ENCODE data around the gene UTS2B. TPM values are rescaled to one million over a fixed set of nuclear protein-coding genes. Genes with fewer than 3 reads are reported as not detected.

UTS2B gene
- total RNA-seq, 2 experiments from 2014 or later = not detected

DNA sequence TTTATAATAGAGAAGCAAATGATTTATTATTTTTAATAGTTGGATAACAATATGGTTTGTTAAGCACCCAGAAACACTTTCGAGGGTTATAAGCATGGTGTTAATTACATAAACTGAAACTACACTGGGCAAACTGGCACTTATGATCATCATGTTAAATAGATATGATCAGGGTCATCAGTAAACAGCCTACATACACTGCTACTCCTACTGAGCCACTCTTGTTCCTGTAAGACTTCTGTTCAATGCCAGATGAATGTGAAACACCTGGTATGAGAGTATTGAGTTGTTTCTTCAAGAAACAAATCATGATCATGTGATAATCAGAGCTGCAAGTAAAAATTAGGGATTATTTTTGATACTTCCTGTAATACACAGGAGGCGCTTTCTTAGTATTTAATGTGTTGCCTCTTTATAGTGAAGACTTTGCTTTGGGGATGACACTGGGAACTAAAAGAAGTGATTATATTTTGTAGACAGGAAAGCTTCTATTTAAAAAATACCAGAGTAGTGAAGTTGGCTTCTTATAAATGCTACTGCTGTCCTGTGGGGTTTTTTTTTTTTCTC is 32.3 kb upstream of the UTS2B start:
- intact Hi-C loops (cut with DNase I, micrococcal nuclease) = no loop called here
- Mint-ChIP-seq H3K27me3 (no peaks in the 10 kb centered on the region), H3K36me3 (ENCODE audit: low read depth) (peaks cover 12% of the 10 kb centered on the region), H3K27ac (no peak overlapping the region), H3K4me3 (no peak overlapping the region), H3K9me3 (ENCODE audit: low read depth) (no peaks in the 10 kb centered on the region), H3K4me1 (peaks cover 20% of the 10 kb centered on the region)
- DNase-seq (no peak), ATAC-seq (no peak)
- POLR2A ChIA-PET = no interaction called here
- CTCF ChIA-PET = interaction anchor here (0.7 kb wide), 1 partner anchor 1523 kb away, joined by 3 read pairs; no protein-coding TSS in a partner anchor

DNA sequence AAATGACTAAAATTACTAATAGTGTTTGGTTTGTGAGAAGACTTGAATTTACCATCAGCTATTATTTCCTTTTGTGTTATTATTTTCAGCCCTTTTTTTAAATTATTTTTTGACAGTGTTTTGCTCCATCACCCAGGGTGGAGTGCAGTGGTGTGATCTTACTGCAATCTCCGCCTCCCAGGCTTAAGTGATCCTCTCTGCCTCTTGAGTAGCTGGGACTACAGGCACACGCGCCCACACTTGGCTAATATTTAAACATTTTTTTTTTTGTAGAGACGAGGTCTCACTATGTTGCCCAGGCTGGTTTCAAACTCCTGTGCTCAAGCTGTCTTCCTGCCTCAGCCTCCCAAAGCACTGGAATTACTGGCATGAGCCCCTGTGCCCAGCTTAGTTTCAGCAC is 31.7 kb upstream of the UTS2B start:
- no peaks in the 10 kb centered on the region for H3K27me3 Mint-ChIP-seq
- H3K4me1 Mint-ChIP-seq = peaks cover 22% of the 10 kb centered on the region
- no peaks in the 10 kb centered on the region for H3K9me3 Mint-ChIP-seq (ENCODE audit: low read depth)
- DNase-seq = no peak
- CTCF ChIA-PET = no interaction called here
- intact Hi-C loops (cut with DNase I, micrococcal nuclease) = no loop called here
- H3K4me3 Mint-ChIP-seq = no peak overlapping the region
- no peak overlapping the region for H3K27ac Mint-ChIP-seq
- POLR2A ChIA-PET = no interaction called here
- peaks cover 14% of the 10 kb centered on the region for H3K36me3 Mint-ChIP-seq (ENCODE audit: low read depth)
- no peak for ATAC-seq

DNA sequence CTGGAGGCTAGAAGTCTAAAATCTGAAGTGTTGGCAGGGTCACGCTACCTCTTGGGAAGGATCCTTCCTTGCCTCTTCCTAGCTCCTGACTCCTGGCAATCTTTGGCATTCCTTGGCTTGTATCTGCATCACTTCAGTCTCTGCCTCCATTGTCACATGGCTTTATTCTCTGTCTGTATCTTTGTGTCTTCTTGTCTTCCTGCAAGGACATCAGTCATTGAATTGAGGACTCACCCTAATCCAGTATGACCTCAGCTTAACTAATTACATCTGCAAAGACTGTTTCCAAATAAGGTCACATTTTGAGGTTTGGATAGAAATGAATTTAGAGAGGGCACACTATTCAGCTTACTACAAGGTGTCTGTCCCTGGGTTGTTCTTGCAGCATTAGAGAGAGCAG is 31.1 kb upstream of the UTS2B start:
- Mint-ChIP-seq H3K27ac (no peak overlapping the region), H3K4me3 (no peak overlapping the region), H3K4me1 (peaks cover 24% of the 10 kb centered on the region), H3K9me3 (ENCODE audit: low read depth) (no peaks in the 10 kb centered on the region), H3K36me3 (ENCODE audit: low read depth) (peaks cover 14% of the 10 kb centered on the region), H3K27me3 (no peaks in the 10 kb centered on the region)
- DNase-seq (no peak), ATAC-seq (no peak)
- ChIA-PET POLR2A (no interaction called here), CTCF (no interaction called here)
- intact Hi-C loops (cut with DNase I, micrococcal nuclease) = no loop called here

DNA sequence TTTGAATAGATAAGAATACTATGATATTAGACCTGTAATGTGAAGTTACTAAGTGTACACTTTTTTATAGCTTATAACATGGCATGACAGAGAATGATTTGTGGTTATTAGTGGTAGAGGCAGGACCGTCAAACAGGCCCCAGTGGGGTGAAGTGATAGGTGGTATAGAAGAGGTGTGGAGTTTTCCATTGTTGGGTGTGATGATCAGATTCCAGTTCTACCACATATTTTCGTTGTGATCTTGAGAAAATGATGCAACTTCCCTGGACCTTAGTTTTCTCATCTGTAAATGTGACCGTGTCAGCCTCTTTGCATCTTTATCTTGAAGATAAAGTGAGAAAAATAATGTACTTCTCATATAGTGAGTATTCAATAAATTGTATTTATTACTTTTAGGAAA is 30.3 kb upstream of the UTS2B start:
- no peak for DNase-seq
- no peaks in the 10 kb centered on the region for H3K27me3 Mint-ChIP-seq
- no peak for ATAC-seq
- no peak overlapping the region for H3K27ac Mint-ChIP-seq
- CTCF ChIA-PET = no interaction called here
- H3K4me3 Mint-ChIP-seq = no peak overlapping the region
- peaks cover 26% of the 10 kb centered on the region for H3K4me1 Mint-ChIP-seq
- intact Hi-C loops (cut with DNase I, micrococcal nuclease) = loop anchor here in 1 of 2 experiments (1.0 kb wide), 1 partner anchor 24 kb away; no protein-coding TSS in a partner anchor
- H3K36me3 Mint-ChIP-seq (ENCODE audit: low read depth) = peaks cover 14% of the 10 kb centered on the region
- H3K9me3 Mint-ChIP-seq (ENCODE audit: low read depth) = no peaks in the 10 kb centered on the region
- POLR2A ChIA-PET = no interaction called here

DNA sequence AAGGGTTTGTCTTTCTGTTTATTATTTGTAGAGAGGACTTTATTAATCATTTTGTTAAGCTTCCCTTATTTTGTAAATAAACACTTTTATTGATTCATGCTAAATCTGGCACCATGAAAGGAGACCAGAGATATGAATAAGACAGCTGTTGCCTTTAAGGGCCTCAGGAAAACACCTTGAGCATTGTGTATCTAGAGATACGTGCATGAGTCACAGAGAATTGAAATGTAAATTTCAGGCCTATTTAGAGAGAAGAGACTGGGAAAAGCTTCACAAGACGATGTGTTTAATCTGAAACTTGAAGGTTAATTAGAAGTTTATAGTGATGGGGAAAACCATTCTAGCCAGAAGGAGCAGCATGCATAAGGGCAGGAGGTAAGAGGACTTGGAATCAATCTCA is 28.6 kb upstream of the UTS2B start:
- ATAC-seq (peak; percentile 76), DNase-seq (no peak)
- Mint-ChIP-seq H3K4me3 (no peak overlapping the region), H3K9me3 (ENCODE audit: low read depth) (no peaks in the 10 kb centered on the region), H3K27me3 (no peaks in the 10 kb centered on the region), H3K4me1 (peaks cover 30% of the 10 kb centered on the region), H3K36me3 (ENCODE audit: low read depth) (peaks cover 13% of the 10 kb centered on the region), H3K27ac (peak overlapping the region; percentile 4)
- ChIA-PET POLR2A (interaction anchor here (0.6 kb wide), 1 partner anchor 1364 kb away, joined by 7 read pairs; no protein-coding TSS in a partner anchor), CTCF (interaction anchor here (0.8 kb wide), 1 partner anchor 21 kb away, joined by 4 read pairs; no protein-coding TSS in a partner anchor)
- intact Hi-C loops (cut with DNase I, micrococcal nuclease) = no loop called here

DNA sequence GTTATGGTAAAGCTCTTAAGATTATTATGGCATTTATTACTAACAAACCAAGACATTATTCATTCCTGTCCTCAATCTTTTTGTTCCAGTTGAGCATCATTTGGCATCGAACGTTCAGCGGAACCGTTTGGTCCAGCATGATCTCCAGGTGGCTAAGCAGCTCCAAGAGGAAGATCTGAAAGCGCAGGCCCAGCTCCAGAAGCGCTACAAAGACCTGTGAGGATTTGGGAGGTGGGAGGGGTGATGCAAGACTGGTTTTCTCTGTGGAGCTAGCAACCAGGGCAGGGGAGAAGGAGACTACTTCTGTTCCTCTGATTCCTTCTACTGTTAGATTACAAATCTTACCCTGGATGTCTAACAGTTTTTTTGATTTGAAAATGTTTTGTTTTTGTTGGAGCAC is 27.6 kb upstream of the UTS2B start:
- intact Hi-C loops (cut with DNase I, micrococcal nuclease) = no loop called here
- H3K27ac Mint-ChIP-seq = peak overlapping the region; percentile 27
- H3K4me1 Mint-ChIP-seq = peaks cover 33% of the 10 kb centered on the region
- CTCF ChIA-PET = no interaction called here
- DNase-seq (no peak), ATAC-seq (no peak)
- H3K9me3 Mint-ChIP-seq (ENCODE audit: low read depth) = no peaks in the 10 kb centered on the region
- H3K4me3 Mint-ChIP-seq = no peak overlapping the region
- POLR2A ChIA-PET = no interaction called here
- peaks cover 11% of the 10 kb centered on the region for H3K36me3 Mint-ChIP-seq (ENCODE audit: low read depth)
- H3K27me3 Mint-ChIP-seq = no peaks in the 10 kb centered on the region

DNA sequence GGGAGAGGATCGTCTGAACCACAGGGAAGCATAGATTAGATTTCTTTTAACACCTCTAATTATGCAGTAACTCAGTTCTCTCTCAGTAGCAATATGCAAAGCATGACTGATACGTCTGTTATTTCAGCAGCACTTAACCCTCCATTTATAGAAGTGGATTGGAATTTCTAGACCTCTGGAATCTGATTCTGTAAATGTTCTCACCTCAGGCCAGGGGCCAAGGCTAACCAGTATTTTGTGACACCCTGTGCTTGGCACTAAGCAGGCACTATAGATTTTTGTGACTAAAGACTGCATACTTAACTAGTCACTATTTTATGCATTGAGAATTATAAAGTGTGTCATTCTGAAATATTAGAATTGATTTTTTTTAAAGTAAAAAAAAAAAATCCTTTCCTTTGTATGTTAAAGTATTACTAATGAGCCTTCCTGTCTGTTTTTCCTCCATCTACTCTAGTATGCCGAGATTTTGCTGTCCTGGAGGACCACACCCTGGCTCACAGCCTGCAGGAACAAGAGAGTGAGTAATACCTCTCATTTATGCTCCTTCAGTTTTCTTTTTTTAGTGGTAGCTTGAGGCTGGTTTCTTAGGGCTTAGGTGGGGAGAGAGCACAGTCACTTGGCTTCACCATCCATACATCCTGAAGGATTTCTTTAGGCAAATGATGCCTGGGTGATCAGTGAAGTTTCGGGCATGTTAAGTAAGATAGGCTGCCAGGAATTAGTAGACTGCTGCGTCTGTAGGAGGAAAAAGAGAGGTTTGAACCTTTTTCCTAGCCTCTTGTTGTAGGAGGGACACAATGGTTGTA is 26.5 kb upstream of the UTS2B start:
- Mint-ChIP-seq H3K27ac (no peak overlapping the region), H3K4me1 (peaks cover 33% of the 10 kb centered on the region), H3K36me3 (ENCODE audit: low read depth) (peaks cover 11% of the 10 kb centered on the region), H3K27me3 (no peaks in the 10 kb centered on the region), H3K9me3 (ENCODE audit: low read depth) (no peaks in the 10 kb centered on the region), H3K4me3 (no peak overlapping the region)
- DNase-seq (no peak), ATAC-seq (no peak)
- ChIA-PET CTCF (no interaction called here), POLR2A (no interaction called here)
- intact Hi-C loops (cut with DNase I, micrococcal nuclease) = no loop called here

DNA sequence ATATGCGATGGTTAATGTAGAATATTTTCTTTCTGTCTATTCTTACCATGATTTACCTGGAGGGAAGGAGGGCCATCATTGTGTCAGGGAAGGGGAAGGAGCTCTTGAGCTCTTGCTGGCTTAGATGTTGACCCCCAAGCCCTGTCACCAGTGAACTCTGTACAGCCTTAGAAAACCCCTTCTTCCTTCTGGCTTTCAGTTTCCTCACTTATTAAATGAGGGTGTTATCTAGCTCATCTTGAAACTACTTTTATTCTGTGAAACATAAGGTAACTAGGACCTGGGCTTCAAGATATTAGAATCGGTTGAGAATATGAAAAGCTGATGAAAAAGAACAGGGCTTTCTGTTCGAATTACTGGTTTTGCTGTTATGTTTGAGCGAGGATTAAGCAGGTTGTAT is 25.1 kb upstream of the UTS2B start:
- Mint-ChIP-seq H3K9me3 (ENCODE audit: low read depth) (no peaks in the 10 kb centered on the region), H3K36me3 (ENCODE audit: low read depth) (peaks cover 6% of the 10 kb centered on the region), H3K27me3 (no peaks in the 10 kb centered on the region), H3K27ac (no peak overlapping the region), H3K4me1 (peaks cover 36% of the 10 kb centered on the region), H3K4me3 (no peak overlapping the region)
- POLR2A ChIA-PET = interaction anchor here (0.6 kb wide), 1 partner anchor 848 kb away, joined by 3 read pairs; no protein-coding TSS in a partner anchor
- CTCF ChIA-PET = interaction anchor here (1.2 kb wide), 1 partner anchor 15 kb away, joined by 3 read pairs; no protein-coding TSS in a partner anchor
- peak; percentile 46 for ATAC-seq
- DNase-seq = no peak
- intact Hi-C loops (cut with DNase I, micrococcal nuclease) = no loop called here

DNA sequence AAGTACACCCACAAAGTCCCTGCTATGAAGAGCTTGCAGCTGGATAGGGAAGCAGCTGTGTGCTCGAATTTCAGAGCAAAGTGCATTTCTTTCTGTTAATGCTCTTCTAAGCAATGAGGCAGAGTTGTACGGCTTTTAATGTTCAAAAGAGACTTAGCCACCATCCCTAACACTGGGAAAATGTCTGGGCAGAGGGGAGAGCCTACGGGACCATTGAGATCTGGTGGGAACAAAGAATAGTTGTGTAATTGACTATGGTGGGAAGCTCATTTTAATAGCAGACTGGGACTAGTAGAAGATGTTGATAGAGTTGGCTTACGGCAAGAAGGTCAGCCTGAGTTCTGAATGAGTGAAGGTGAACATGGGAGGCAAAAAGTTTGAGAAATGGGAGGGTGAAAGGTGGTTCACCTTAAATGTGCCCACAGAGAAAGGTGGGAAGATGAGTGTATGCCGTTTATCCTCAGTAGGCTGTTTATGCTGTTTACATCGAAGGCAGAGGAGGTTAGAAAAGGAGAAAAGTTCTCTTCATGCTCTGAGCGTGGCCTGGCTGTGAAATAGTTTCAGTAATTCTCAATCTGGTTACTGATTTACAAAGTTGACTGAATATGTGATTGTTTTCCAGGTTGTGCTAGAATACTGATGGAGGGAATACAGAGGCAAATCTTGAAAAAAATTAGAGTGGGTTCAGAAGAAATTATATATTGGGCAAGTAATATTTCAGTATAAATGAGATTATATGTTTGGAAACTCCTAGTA is 22.9 kb upstream of the UTS2B start:
- H3K9me3 Mint-ChIP-seq (ENCODE audit: low read depth) = no peaks in the 10 kb centered on the region
- H3K4me1 Mint-ChIP-seq = peaks cover 26% of the 10 kb centered on the region
- ATAC-seq (no peak), DNase-seq (no peak)
- ChIA-PET POLR2A (no interaction called here), CTCF (interaction anchor here (1.2 kb wide), 1 partner anchor 20 kb away, joined by 3 read pairs; no protein-coding TSS in a partner anchor)
- H3K27me3 Mint-ChIP-seq = no peaks in the 10 kb centered on the region
- H3K36me3 Mint-ChIP-seq (ENCODE audit: low read depth) = peaks cover 3% of the 10 kb centered on the region
- H3K4me3 Mint-ChIP-seq = no peak overlapping the region
- intact Hi-C loops (cut with DNase I, micrococcal nuclease) = no loop called here
- no peak overlapping the region for H3K27ac Mint-ChIP-seq

DNA sequence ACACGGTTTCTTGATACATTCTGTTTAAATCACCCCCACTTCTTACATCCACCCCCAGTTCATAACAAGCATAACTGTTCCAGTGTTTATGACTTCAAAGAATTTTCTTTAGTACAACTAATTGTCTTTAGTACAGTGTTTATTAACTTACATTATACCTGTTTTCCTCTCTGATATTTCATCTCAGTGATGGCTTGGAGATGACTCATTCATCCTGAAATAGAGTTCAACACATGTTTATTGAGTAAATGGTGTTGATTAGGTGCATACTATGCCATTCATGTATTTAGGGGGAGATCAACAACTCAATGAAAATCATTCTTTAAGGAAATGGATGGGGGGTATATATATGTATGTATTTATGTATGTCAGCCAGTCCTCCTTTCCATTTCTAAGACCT is 21.7 kb upstream of the UTS2B start:
- DNase-seq = no peak
- no peak for ATAC-seq
- intact Hi-C loops (cut with DNase I, micrococcal nuclease) = no loop called here
- Mint-ChIP-seq H3K4me1 (peaks cover 25% of the 10 kb centered on the region), H3K36me3 (ENCODE audit: low read depth) (no peaks in the 10 kb centered on the region), H3K27ac (no peak overlapping the region), H3K27me3 (no peaks in the 10 kb centered on the region), H3K9me3 (ENCODE audit: low read depth) (no peaks in the 10 kb centered on the region), H3K4me3 (no peak overlapping the region)
- CTCF ChIA-PET = no interaction called here
- POLR2A ChIA-PET = no interaction called here

DNA sequence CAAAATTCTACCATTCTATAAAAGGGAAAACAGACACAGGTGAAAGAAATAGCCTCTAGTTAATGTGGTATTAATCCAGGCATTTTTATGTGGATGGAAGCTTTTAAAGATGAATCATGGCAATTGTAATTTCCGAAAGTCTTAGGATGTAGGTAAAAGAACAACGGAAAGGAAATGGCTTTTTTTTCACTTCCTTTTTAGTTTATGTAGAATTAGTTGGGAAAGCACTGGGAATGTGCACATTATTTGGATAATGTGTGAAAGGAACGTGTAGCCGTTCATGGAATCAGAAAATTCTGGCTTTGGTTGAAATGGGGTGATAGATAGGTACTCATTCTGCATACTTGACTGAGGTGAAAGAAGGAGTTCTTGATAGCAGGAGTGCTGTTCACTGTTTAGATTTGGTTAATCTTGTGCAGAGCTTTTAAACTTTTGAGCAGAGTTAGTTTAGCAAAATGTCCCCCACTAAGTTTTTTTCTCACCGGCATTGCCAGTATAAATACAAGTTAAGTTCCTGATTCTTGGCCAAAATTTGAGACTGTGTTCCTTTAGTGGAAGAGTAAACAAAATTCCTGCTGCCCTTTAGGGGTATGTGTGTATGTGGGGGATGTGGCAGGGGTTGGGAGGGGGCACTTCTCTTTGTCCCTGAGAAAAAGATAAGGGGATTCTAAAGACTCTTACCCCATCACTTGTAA is 20.2 kb upstream of the UTS2B start:
- no peak overlapping the region for H3K4me3 Mint-ChIP-seq

More for the DNA sequence above, 20.2 kb upstream of the UTS2B start:
- CTCF ChIA-PET = no interaction called here
- POLR2A ChIA-PET = no interaction called here
- ATAC-seq (no peak), DNase-seq (no peak)
- Mint-ChIP-seq H3K36me3 (ENCODE audit: low read depth) (no peaks in the 10 kb centered on the region), H3K27me3 (no peaks in the 10 kb centered on the region), H3K9me3 (ENCODE audit: low read depth) (no peaks in the 10 kb centered on the region), H3K4me1 (peaks cover 21% of the 10 kb centered on the region), H3K27ac (no peak overlapping the region)
- intact Hi-C loops (cut with DNase I, micrococcal nuclease) = no loop called here

All from activated CD4-positive, alpha-beta T cell treated with anti-CD3 and anti-CD28 coated beads for 36 hours (primary cell).